Hematopoietic multipotent progenitor cell treated with erythropoietin and hydrocortisone succinate and interleukin-3 and kit ligand, for 4 days (in vitro differentiated cells): ENCODE data around the gene FBXO3.
"Not testable (repeated sequence)": the region's sequence is repeated elsewhere in the genome, so short reads cannot be mapped to it uniquely, and the experiment has no call there.

Experiments
- DNase-seq: peaks from one replicate; pipeline ENCODE4 v3.0.0-alpha.2; 2015

The FBXO3 gene

GRCh38 chr11:33773987-33774735, at the start of gene FBXO3:
Gene FBXO3 (minus strand): TSS chr11:33774520. CDS start chr11:33774497, 23 bp downstream.
- DNase-seq = peak; percentile 94

GRCh38 chr11:33822981-33823380, 48.7 kb upstream of the FBXO3 start:
- DNase-seq = not testable (repeated sequence)

- DNase-seq = no peak
Observed at GRCh38 chr11:33819278-33820035, 45.1 kb upstream of the FBXO3 start.

- peak; percentile 91 for DNase-seq
Observed at GRCh38 chr11:33808228-33808828, 34.0 kb upstream of the FBXO3 start.

GRCh38 chr11:33804471-33804870, 30.2 kb upstream of the FBXO3 start:
- no peak for DNase-seq

GRCh38 chr11:33802194-33802950, 28.1 kb upstream of the FBXO3 start:
- DNase-seq = peak; percentile 57

GRCh38 chr11:33801821-33802193, 27.5 kb upstream of the FBXO3 start:
- DNase-seq = no peak

- no peak for DNase-seq
Observed at GRCh38 chr11:33797879-33798278, 23.6 kb upstream of the FBXO3 start.

GRCh38 chr11:33790040-33790439, 15.7 kb upstream of the FBXO3 start:
- DNase-seq = no peak

GRCh38 chr11:33788095-33788494, 13.8 kb upstream of the FBXO3 start:
- DNase-seq = not testable (repeated sequence)

GRCh38 chr11:33787076-33787475, 12.8 kb upstream of the FBXO3 start:
- DNase-seq = no peak

GRCh38 chr11:33785609-33786008, 11.3 kb upstream of the FBXO3 start:
- no peak for DNase-seq

GRCh38 chr11:33779849-33780528, 5.7 kb upstream of the FBXO3 start:
- no peak for DNase-seq

GRCh38 chr11:33778675-33779074, 4.4 kb upstream of the FBXO3 start:
- DNase-seq = peak; percentile 50

GRCh38 chr11:33777906-33778305, 3.6 kb upstream of the FBXO3 start:
- no peak for DNase-seq

GRCh38 chr11:33775832-33776470, 1.6 kb upstream of the FBXO3 start:
- no peak for DNase-seq

GRCh38 chr11:33775467-33775807, 1.1 kb upstream of the FBXO3 start:
- no peak for DNase-seq

- DNase-seq = no peak
Observed at GRCh38 chr11:33774736-33775466, 581 bp upstream of the FBXO3 start.

GRCh38 chr11:33773404-33773986, 825 bp downstream of the FBXO3 start:
- DNase-seq = peak; percentile 59

GRCh38 chr11:33772870-33773269, 1.4 kb downstream of the FBXO3 start:
- peak; percentile 41 for DNase-seq

- DNase-seq = no peak
Observed at GRCh38 chr11:33772300-33772699, 2.0 kb downstream of the FBXO3 start.
